ENCODE measurements around the gene ZC3H6.
"Not testable (repeated sequence)": the region's sequence is repeated elsewhere in the genome, so short reads cannot be mapped to it uniquely, and the experiment has no call there.

DNA sequence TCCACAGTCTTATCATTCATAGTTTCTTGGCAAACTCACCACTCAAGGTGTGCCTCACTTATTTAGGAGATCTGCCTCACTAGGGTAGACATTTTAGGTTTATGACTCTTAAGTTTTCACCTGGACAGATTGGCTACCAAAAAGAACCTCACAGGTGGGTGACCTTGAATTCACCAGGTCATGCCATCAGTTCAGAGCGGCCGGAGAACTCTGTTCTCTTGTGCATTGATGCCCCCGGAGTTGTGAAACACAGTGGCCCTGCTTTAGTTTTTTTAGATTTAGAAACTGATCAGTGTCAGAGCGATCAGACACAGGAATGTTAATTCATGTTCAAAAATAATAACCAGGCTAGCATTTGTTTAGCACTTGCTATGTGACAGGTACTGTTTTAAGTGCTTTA is 6.7 kb downstream of the ZC3H6 start:
- TF ChIP-seq, protein P1, sequence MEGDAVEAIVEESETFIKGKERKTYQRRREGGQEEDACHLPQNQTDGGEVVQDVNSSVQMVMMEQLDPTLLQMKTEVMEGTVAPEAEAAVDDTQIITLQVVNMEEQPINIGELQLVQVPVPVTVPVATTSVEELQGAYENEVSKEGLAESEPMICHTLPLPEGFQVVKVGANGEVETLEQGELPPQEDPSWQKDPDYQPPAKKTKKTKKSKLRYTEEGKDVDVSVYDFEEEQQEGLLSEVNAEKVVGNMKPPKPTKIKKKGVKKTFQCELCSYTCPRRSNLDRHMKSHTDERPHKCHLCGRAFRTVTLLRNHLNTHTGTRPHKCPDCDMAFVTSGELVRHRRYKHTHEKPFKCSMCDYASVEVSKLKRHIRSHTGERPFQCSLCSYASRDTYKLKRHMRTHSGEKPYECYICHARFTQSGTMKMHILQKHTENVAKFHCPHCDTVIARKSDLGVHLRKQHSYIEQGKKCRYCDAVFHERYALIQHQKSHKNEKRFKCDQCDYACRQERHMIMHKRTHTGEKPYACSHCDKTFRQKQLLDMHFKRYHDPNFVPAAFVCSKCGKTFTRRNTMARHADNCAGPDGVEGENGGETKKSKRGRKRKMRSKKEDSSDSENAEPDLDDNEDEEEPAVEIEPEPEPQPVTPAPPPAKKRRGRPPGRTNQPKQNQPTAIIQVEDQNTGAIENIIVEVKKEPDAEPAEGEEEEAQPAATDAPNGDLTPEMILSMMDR (IDR thresholded peaks at IDR 0.05), result not testable (repeated sequence)
- not testable (repeated sequence) for TF ChIP-seq TCF7L2, POLR2AphosphoS5 (IDR thresholded peaks at IDR 0.05; ENCODE audit: low read depth, low read length)

All from Panc1 (cell line).